Caco-2 (cell line): ENCODE data around the gene RALGAPA2. TPM values are rescaled to one million over a fixed set of nuclear protein-coding genes. Genes with fewer than 3 reads are reported as not detected.
"Not testable (repeated sequence)": the region's sequence is repeated elsewhere in the genome, so short reads cannot be mapped to it uniquely, and the experiment has no call there.

Experiments used
- BruUV-seq: library from RNA; stranded (reverse); fragments of 400-500 nt; replicated peaks from 2 replicates; lab custom pipeline; 2021; lab: Mats Ljungman, UMichigan
- CTCF ChIA-PET: fragments of 300-600 bp; sonication (Branson Sonifier 250); formaldehyde crosslinking; loops from one replicate; lab custom pipeline; 2022; ENCODE audit warnings: antibody characterized with exemption; lab: Charles Lee
- POLR2A ChIA-PET: fragments of 300-600 bp; sonication (Branson Sonifier 250); formaldehyde crosslinking; loops from one replicate; lab custom pipeline; 2022; ENCODE audit warnings: antibody characterized with exemption; lab: Charles Lee
- DNase-seq, 2 experiments: peaks; one replicate each; pipeline versions ENCODE4 v3.0.0 to v3.0.0-alpha.2; 2020 to 2022
- H3K27me3 ChIP-seq: replicated peaks from 2 replicates; pipeline ENCODE4 v1.6.0; 2011; ENCODE audit warnings: low read length; ENCODE audit not compliant: control insufficient read depth, insufficient read depth
- H3K36me3 ChIP-seq: 2 replicates; pipeline ENCODE4 v1.5.1; 2011; ENCODE audit warnings: low read length; ENCODE audit not compliant: control insufficient read depth, insufficient read depth
- H3K4me1 ChIP-seq: fragments of 250-450 bp; sonication (Bioruptor Pico); 2 replicates; pipeline ENCODE4 v1.5.1; 2020; ENCODE audit warnings: mild to moderate bottlenecking
- H3K4me3 ChIP-seq: 2 replicates; pipeline ENCODE4 v1.5.1; 2011; ENCODE audit warnings: low read depth, mild to moderate bottlenecking, control low read depth, low read length
- H3K9me3 ChIP-seq: fragments of 250-450 bp; sonication (Bioruptor Pico); 2 replicates; pipeline ENCODE4 v1.5.1; 2020; ENCODE audit warnings: mild to moderate bottlenecking, moderate library complexity
- H3K27ac Mint-ChIP-seq: one replicate; pipeline ENCODE4 v1.8.0; 2022; ENCODE audit warnings: mixed read lengths; ENCODE audit not compliant: unreplicated experiment
- H3K27me3 Mint-ChIP-seq: one replicate; pipeline ENCODE4 v1.8.0; 2022; ENCODE audit warnings: mixed read lengths; ENCODE audit not compliant: insufficient read depth, unreplicated experiment
- H3K36me3 Mint-ChIP-seq: one replicate; pipeline ENCODE4 v1.8.0; 2022; ENCODE audit warnings: mild to moderate bottlenecking, mixed read lengths; ENCODE audit not compliant: insufficient read depth, unreplicated experiment
- H3K4me1 Mint-ChIP-seq: one replicate; pipeline ENCODE4 v1.8.0; 2022; ENCODE audit warnings: low read depth, mixed read lengths; ENCODE audit not compliant: unreplicated experiment
- H3K4me3 Mint-ChIP-seq: one replicate; pipeline ENCODE4 v1.8.0; 2022; ENCODE audit warnings: mild to moderate bottlenecking, moderate library complexity, mixed read lengths; ENCODE audit not compliant: unreplicated experiment
- H3K9me3 Mint-ChIP-seq: one replicate; pipeline ENCODE4 v1.8.0; 2022; ENCODE audit warnings: mixed read lengths; ENCODE audit not compliant: unreplicated experiment
- CTCF ChIP-seq, 2 experiments: fragments of 200-600 bp in 1 of 2; IDR thresholded peaks; 1 replicate in 1 of 2; 2 replicates in 1 of 2; pipeline versions ENCODE4 v1.5.1 to v1.8.0; 2011 to 2022; ENCODE audit warnings: antibody characterized with exemption in 1 of 2, control low read depth in 1 of 2, inconsistent platforms in 1 of 2, low read depth in 1 of 2, low read length in 1 of 2, mild to moderate bottlenecking in 1 of 2, moderate library complexity in 1 of 2; ENCODE audit not compliant: insufficient read depth in 1 of 2, severe bottlenecking in 1 of 2, unreplicated experiment in 1 of 2
- intact Hi-C: fragments of 100-400 bp; cut with micrococcal nuclease; formaldehyde crosslinking; loops from one replicate; pipeline ENCODE4 v1.10.0; 2022; ENCODE audit not compliant: unreplicated experiment
- total RNA-seq: library from RNA; stranded (reverse); gene quantifications from 2 replicates; pipeline ENCODE4 v1.2.3, GENCODE V29; 2022

Gene RALGAPA2
- total RNA-seq, 1 experiment from 2014 or later, result 17.3 TPM

GRCh38 chr20:20547221-20547875, 165.1 kb downstream of the RALGAPA2 start:
- CTCF ChIA-PET, result no interaction called here

GRCh38 chr20:20546402-20546801, 166.0 kb downstream of the RALGAPA2 start:
- H3K4me1 Mint-ChIP-seq, result peaks cover 34% of the 10 kb centered on the region
- ChIA-PET CTCF (no interaction called here), POLR2A (no interaction called here)
- H3K36me3 ChIP-seq, result no peaks in the 10 kb centered on the region
- DNase-seq, result no peak
- H3K4me3 ChIP-seq, result no peak overlapping the region
- peaks cover 49% of the 10 kb centered on the region for H3K4me1 ChIP-seq
- no peaks in the 10 kb centered on the region for H3K27me3 Mint-ChIP-seq
- intact Hi-C loops, result no loop called here
- TF ChIP-seq CTCF (IDR thresholded peaks at IDR 0.05; ENCODE audit: insufficient read depth in 1 of 2, low read depth in 1 of 2, low read length in 1 of 2, severe bottlenecking in 1 of 2, unreplicated experiment in 1 of 2), result no peak
- no TSS peak for BruUV-seq
- H3K4me3 Mint-ChIP-seq, result no peak overlapping the region
- no peaks in the 10 kb centered on the region for H3K9me3 ChIP-seq
- H3K36me3 Mint-ChIP-seq, result peaks cover 6% of the 10 kb centered on the region
- no peaks in the 10 kb centered on the region for H3K9me3 Mint-ChIP-seq
- no peaks in the 10 kb centered on the region for H3K27me3 ChIP-seq
- peak overlapping the region; percentile 67 for H3K27ac Mint-ChIP-seq

More at GRCh38 chr20:20547221-20547875, 165.1 kb downstream of the RALGAPA2 start:
- peaks cover 34% of the 10 kb centered on the region for H3K4me1 Mint-ChIP-seq
- no peaks in the 10 kb centered on the region for H3K9me3 Mint-ChIP-seq
- peaks cover 6% of the 10 kb centered on the region for H3K36me3 Mint-ChIP-seq
- no peak for TF ChIP-seq CTCF (IDR thresholded peaks at IDR 0.05; ENCODE audit: insufficient read depth in 1 of 2, low read depth in 1 of 2, low read length in 1 of 2, severe bottlenecking in 1 of 2, unreplicated experiment in 1 of 2)
- H3K27ac Mint-ChIP-seq, result peak overlapping the region; percentile 80
- H3K27me3 Mint-ChIP-seq, result no peaks in the 10 kb centered on the region
- no peak overlapping the region for H3K4me3 Mint-ChIP-seq
- DNase-seq, result no peak
- Histone ChIP-seq H3K4me1 (peaks cover 57% of the 10 kb centered on the region), H3K36me3 (no peaks in the 10 kb centered on the region), H3K27me3 (no peaks in the 10 kb centered on the region), H3K4me3 (no peak overlapping the region), H3K9me3 (no peaks in the 10 kb centered on the region)
- BruUV-seq, result no TSS peak
- intact Hi-C loops, result no loop called here
- POLR2A ChIA-PET, result no interaction called here

- H3K9me3 ChIP-seq, intact Hi-C loops, H3K4me3 Mint-ChIP-seq, H3K4me3 ChIP-seq, H3K27me3 Mint-ChIP-seq, DNase-seq, POLR2A ChIA-PET, BruUV-seq, H3K36me3 ChIP-seq, H3K36me3 Mint-ChIP-seq, H3K27ac Mint-ChIP-seq, H3K27me3 ChIP-seq, CTCF ChIA-PET, H3K9me3 Mint-ChIP-seq: not testable (repeated sequence)
- peaks cover 17% of the 10 kb centered on the region for H3K4me1 Mint-ChIP-seq
- peaks cover 22% of the 10 kb centered on the region for H3K4me1 ChIP-seq
Measured at GRCh38 chr20:20543348-20543747, 169.1 kb downstream of the RALGAPA2 start.
